ENCODE results near the gene ABTB1. TPM values are rescaled to one million over a fixed set of nuclear protein-coding genes. Genes with fewer than 3 reads are reported as not detected.

The ABTB1 gene
- total and polyA plus RNA-seq, 2 experiments from 2014 or later = 3.7 to 5.7 TPM

GRCh38 chr3:127646501-127647046, 26.2 kb upstream of the ABTB1 start:
- no peak overlapping the region for H3K4me2 ChIP-seq
- H3K9me2 ChIP-seq (ENCODE audit: insufficient read depth) = no peaks in the 10 kb centered on the region
- no peak for ATAC-seq
- Mint-ChIP-seq H3K4me3 (no peak overlapping the region), H3K27ac (no peak overlapping the region), H3K36me3 (ENCODE audit: low read depth) (peaks cover 10% of the 10 kb centered on the region), H3K9me3 (no peaks in the 10 kb centered on the region), H3K4me1 (peaks cover 21% of the 10 kb centered on the region), H3K27me3 (ENCODE audit: insufficient read depth, low read depth, poor library complexity) (peaks cover 8% of the 10 kb centered on the region)
- no peaks in the 10 kb centered on the region for H3K79me2 ChIP-seq (replicated peaks; ENCODE audit: insufficient read depth)
- no peak for TF ChIP-seq POLR2AphosphoS5 (IDR thresholded peaks at IDR 0.05; ENCODE audit: low read depth)
- TF ChIP-seq ZNF462 (CRISPR knock-in tag; IDR thresholded peaks at IDR 0.05) = no peak
- no peak for TF ChIP-seq REST (IDR thresholded peaks at IDR 0.05; ENCODE audit: unreplicated experiment)
- TF ChIP-seq CREB1 (CRISPR knock-in tag; IDR thresholded peaks at IDR 0.05; ENCODE audit: low read depth) = no peak
- no peak for TF ChIP-seq EZH2phosphoT487 (IDR thresholded peaks at IDR 0.05; ENCODE audit: unreplicated experiment)
- TF ChIP-seq STAT1 (IDR thresholded peaks at IDR 0.05; ENCODE audit: unreplicated experiment) = no peak
- no peak for TF ChIP-seq ZNF331 (CRISPR knock-in tag; IDR thresholded peaks at IDR 0.05; ENCODE audit: low read depth)
- TF ChIP-seq JUNB (IDR thresholded peaks at IDR 0.05; ENCODE audit: unreplicated experiment) = no peak
- no peak for TF ChIP-seq ZNF114 (CRISPR knock-in tag; IDR thresholded peaks at IDR 0.05)
- TF ChIP-seq ETS1 (IDR thresholded peaks at IDR 0.05) = no peak
- TF ChIP-seq CTCF (conservative IDR thresholded peaks at IDR 0.05; ENCODE audit: low read depth in 2 of 2) = no peak
- no peaks in the 10 kb centered on the region for H3K36me3 ChIP-seq (ENCODE audit: insufficient read depth)
- H3K4me1 ChIP-seq (ENCODE audit: insufficient read depth) = peaks cover 9% of the 10 kb centered on the region; the same call in 1 of the 2 replicates
- H3K27me3 ChIP-seq (ENCODE audit: insufficient read depth) = no peaks in the 10 kb centered on the region
- H3K4me3 ChIP-seq = no peak overlapping the region
- DNase-seq (ENCODE audit: low spot score) = no peak
- H3K27ac ChIP-seq (ENCODE audit: low read depth) = no peak overlapping the region
- no peaks in the 10 kb centered on the region for H4K20me1 ChIP-seq (replicated peaks; ENCODE audit: insufficient read depth)
- H3F3A ChIP-seq (replicated peaks; ENCODE audit: low read depth) = no peaks in the 10 kb centered on the region
- H2AFZ ChIP-seq = no peak overlapping the region
